ENCODE results near the gene FOXI1. TPM values are rescaled to one million over a fixed set of nuclear protein-coding genes. Genes with fewer than 3 reads are reported as not detected.

The FOXI1 gene
- total and polyA plus RNA-seq, 2 of the 13 experiments (the other 11 are each of a cell fraction or from before 2014, with no cell fraction given) = not detected

DNA sequence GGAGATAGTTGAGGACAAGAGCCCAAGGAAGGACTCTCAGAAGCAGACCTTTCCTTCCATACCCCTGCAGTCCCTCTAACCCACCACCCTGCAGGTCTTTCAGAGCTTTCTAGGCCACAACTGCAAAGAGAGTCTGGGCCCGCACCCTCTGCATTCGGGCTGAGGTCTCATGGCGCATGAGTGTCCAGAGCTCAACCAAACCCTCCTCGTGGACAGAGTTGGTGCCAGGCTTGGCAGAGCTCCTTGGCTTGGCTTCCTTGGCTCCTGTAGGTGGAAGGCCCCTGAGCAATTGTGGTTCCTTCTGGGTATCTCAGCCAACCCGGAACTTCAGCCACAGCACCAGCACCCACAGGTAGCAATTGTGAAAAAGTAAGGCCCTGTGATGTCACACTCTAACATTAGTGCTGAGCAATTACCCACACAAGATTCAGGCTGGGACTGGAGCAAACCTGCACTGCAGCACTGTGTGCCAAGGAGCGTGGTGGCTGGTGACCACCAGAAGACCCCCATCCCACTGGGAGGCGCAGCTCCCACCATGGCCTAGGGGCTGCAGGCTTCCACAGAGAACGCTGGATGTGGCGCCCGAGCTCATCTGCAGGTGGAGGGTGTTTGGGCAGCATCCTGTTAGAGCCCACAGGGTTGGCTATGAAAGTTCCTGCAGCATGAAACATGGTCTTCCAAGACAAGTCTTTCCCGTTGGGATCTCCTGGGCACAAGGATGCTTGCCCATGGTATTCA lies 38.8 kb downstream of the FOXI1 start:
- TF ChIP-seq ZNF232 (CRISPR knock-in tag; IDR thresholded peaks at IDR 0.05; ENCODE audit: borderline replicate concordance) (no peak), MXI1 (IDR thresholded peaks at IDR 0.05; ENCODE audit: borderline replicate concordance, low read depth, low read length) (no peak), CBX2 (IDR thresholded peaks at IDR 0.05; ENCODE audit: low read depth, low read length) (no peak), CBX2 (CRISPR knock-in tag; IDR thresholded peaks at IDR 0.05; ENCODE audit: low read depth) (no peak), FOXK2 (IDR thresholded peaks at IDR 0.05) (no peak), ZNF136 (CRISPR knock-in tag; IDR thresholded peaks at IDR 0.05; ENCODE audit: low read depth) (no peak), PCBP1 (IDR thresholded peaks at IDR 0.05; ENCODE audit: borderline replicate concordance, low read depth, low read length) (no peak), KDM5B (CRISPR knock-in tag; IDR thresholded peaks at IDR 0.05; ENCODE audit: borderline replicate concordance) (no peak), ZNF431 (CRISPR knock-in tag; IDR thresholded peaks at IDR 0.05; ENCODE audit: borderline replicate concordance, low read depth) (no peak), CCDC6 (CRISPR knock-in tag; IDR thresholded peaks at IDR 0.05) (no peak)
- Histone ChIP-seq H4K20me1 (ENCODE audit: insufficient read depth, low read length) (no peaks in the 10 kb centered on the region), H3K36me3 (replicated peaks in 1 of 2; ENCODE audit: control insufficient read depth in 1 of 2, insufficient read depth in 2 of 2, low read length in 2 of 2) (no peaks in the 10 kb centered on the region), H3K27ac (ENCODE audit: extremely low read length, insufficient read depth, low read length) (no peak overlapping the region), H3K9me3 (ENCODE audit: low read length) (no peaks in the 10 kb centered on the region), H2AFZ (ENCODE audit: low read length) (no peak overlapping the region), H3K27me3 (ENCODE audit: control insufficient read depth in 1 of 2, insufficient read depth in 2 of 2, low read length in 2 of 2) (no peaks in the 10 kb centered on the region), H3K9ac (ENCODE audit: insufficient read depth, low read depth, low read length) (no peak overlapping the region), H3K79me2 (ENCODE audit: insufficient read depth, low read length) (no peaks in the 10 kb centered on the region), H3K4me3 (replicated peaks in 1 of 3; ENCODE audit: insufficient read depth in 1 of 3, low read depth in 2 of 3, low read length in 3 of 3) (no peak overlapping the region), H3K4me1 (ENCODE audit: insufficient read depth, low read length) (no peaks in the 10 kb centered on the region), H3K4me2 (ENCODE audit: low read depth, low read length) (no peak overlapping the region)
- FAIRE-seq (no peak), DNase-seq (ENCODE audit: low spot score) (no peak), ATAC-seq (no peak)
- WGBS (ENCODE audit: low lambda C conversion rate) = 50% methylated on average over 5 of the region's 11 CpGs
- ChIA-PET POLR2A (no interaction called here), CTCF (ENCODE audit: low intra/inter-chr PET ratio, low total read pairs) (no interaction called here)
- intact Hi-C loops (cut with micrococcal nuclease; ENCODE audit: unreplicated experiment) = no loop called here
- in situ Hi-C loops (cut with HindIII; ENCODE audit: extremely low pct_ligation_motif_present, low pct_unique_long_range_greater_than_20kb) = no loop called here
- BruUV-seq (replicated peaks) = no TSS peak

Data from HepG2 (cell line).